Hematopoietic multipotent progenitor cell treated with erythropoietin and hydrocortisone succinate and interleukin-3 and kit ligand, for 4 days (in vitro differentiated cells): ENCODE results near the gene MAGEA10.
"Not testable (repeated sequence)": the region's sequence is repeated elsewhere in the genome, so short reads cannot be mapped to it uniquely, and the experiment has no call there.

Source experiments
- DNase-seq: peaks from one replicate; pipeline ENCODE4 v3.0.0-alpha.2; 2015

MAGEA10 gene

GRCh38 chrX:152138388-152138784, at the start of gene MAGEA10:
Gene MAGEA10, minus strand, starts transcription at chrX:152138577. Its CDS starts 2,957 bp downstream, at chrX:152135620.
- DNase-seq = no peak

- DNase-seq = no peak
Measured at GRCh38 chrX:152177497-152178269, 39.3 kb upstream of the MAGEA10 start.

GRCh38 chrX:152177052-152177451, 38.7 kb upstream of the MAGEA10 start:
- DNase-seq = no peak

GRCh38 chrX:152175892-152176291, 37.5 kb upstream of the MAGEA10 start:
- DNase-seq = not testable (repeated sequence)

- DNase-seq = not testable (repeated sequence)
Measured at GRCh38 chrX:152173923-152174322, 35.5 kb upstream of the MAGEA10 start.

- no peak for DNase-seq
Measured at GRCh38 chrX:152170621-152171020, 32.2 kb upstream of the MAGEA10 start.

- DNase-seq = no peak
Measured at GRCh38 chrX:152165033-152165743, 26.8 kb upstream of the MAGEA10 start.

GRCh38 chrX:152157042-152157441, 18.7 kb upstream of the MAGEA10 start:
- no peak for DNase-seq

GRCh38 chrX:152155766-152156310, 17.5 kb upstream of the MAGEA10 start:
- no peak for DNase-seq

- no peak for DNase-seq
Measured at GRCh38 chrX:152154050-152154449, 15.7 kb upstream of the MAGEA10 start.

GRCh38 chrX:152151256-152151655, 12.9 kb upstream of the MAGEA10 start:
- no peak for DNase-seq

GRCh38 chrX:152149648-152150047, 11.3 kb upstream of the MAGEA10 start:
- DNase-seq = no peak

GRCh38 chrX:152139589-152139988, 1.2 kb upstream of the MAGEA10 start:
- no peak for DNase-seq

GRCh38 chrX:152137771-152138387, 498 bp downstream of the MAGEA10 start:
- no peak for DNase-seq

GRCh38 chrX:152136312-152136711, 2.1 kb downstream of the MAGEA10 start:
- DNase-seq = no peak

GRCh38 chrX:152131525-152131924, 6.9 kb downstream of the MAGEA10 start:
- no peak for DNase-seq

- DNase-seq = not testable (repeated sequence)
Measured at GRCh38 chrX:152129069-152129844, 9.1 kb downstream of the MAGEA10 start.

GRCh38 chrX:152117305-152117704, 21.1 kb downstream of the MAGEA10 start:
- DNase-seq = no peak

- no peak for DNase-seq
Measured at GRCh38 chrX:152108527-152108926, 29.9 kb downstream of the MAGEA10 start.

- DNase-seq = no peak
Measured at GRCh38 chrX:152103866-152104265, 34.5 kb downstream of the MAGEA10 start.

GRCh38 chrX:152086141-152086540, 52.2 kb downstream of the MAGEA10 start:
- DNase-seq = no peak
